MCF 10A (cell line): ENCODE measurements around the gene KMT2D. TPM values are rescaled to one million over a fixed set of nuclear protein-coding genes. Genes with fewer than 3 reads are reported as not detected.

Experiments
- BruUV-seq: library from RNA; stranded (reverse); fragments of 400-500 nt; replicated peaks from 2 replicates; lab custom pipeline; 2021; lab: Mats Ljungman, UMichigan
- CTCF ChIA-PET: fragments of 300-600 bp; sonication (Branson Sonifier 250); formaldehyde crosslinking; extraction: SDS; loops from one replicate; lab custom pipeline; 2021; ENCODE audit warnings: antibody characterized with exemption, inconsistent platforms; lab: Yijun Ruan, JAX
- POLR2A ChIA-PET: fragments of 300-600, 350-650 bp; sonication (Branson Sonifier 250); formaldehyde crosslinking; extraction: SDS; loops from one replicate; lab custom pipeline; 2020; ENCODE audit warnings: antibody characterized with exemption, inconsistent platforms; lab: Yijun Ruan, JAX
- DNase-seq: peaks from one replicate; pipeline ENCODE4 v3.0.0-alpha.2; 2018; ENCODE audit not compliant: unreplicated experiment
- H3K27ac Mint-ChIP-seq: one replicate; pipeline ENCODE4 v1.8.0; 2022; ENCODE audit warnings: mild to moderate bottlenecking, low read depth, mixed read lengths; ENCODE audit not compliant: unreplicated experiment
- H3K27me3 Mint-ChIP-seq: one replicate; pipeline ENCODE4 v1.8.0; 2022; ENCODE audit warnings: mixed read lengths; ENCODE audit not compliant: insufficient read depth, unreplicated experiment
- H3K36me3 Mint-ChIP-seq: one replicate; pipeline ENCODE4 v1.8.0; 2022; ENCODE audit warnings: mild to moderate bottlenecking, moderate library complexity, mixed read lengths; ENCODE audit not compliant: insufficient read depth, unreplicated experiment
- H3K4me1 Mint-ChIP-seq: one replicate; pipeline ENCODE4 v1.8.0; 2022; ENCODE audit warnings: mixed read lengths; ENCODE audit not compliant: insufficient read depth, unreplicated experiment
- H3K4me3 Mint-ChIP-seq: one replicate; pipeline ENCODE4 v1.8.0; 2022; ENCODE audit warnings: mild to moderate bottlenecking, moderate library complexity, mixed read lengths; ENCODE audit not compliant: unreplicated experiment
- H3K9me3 Mint-ChIP-seq: one replicate; pipeline ENCODE4 v1.8.0; 2022; ENCODE audit warnings: mixed read lengths; ENCODE audit not compliant: unreplicated experiment
- CTCF ChIP-seq: fragments of 200-600 bp; IDR thresholded peaks from one replicate; pipeline ENCODE4 v1.8.0; 2022; ENCODE audit warnings: antibody characterized with exemption, mild to moderate bottlenecking; ENCODE audit not compliant: unreplicated experiment
- intact Hi-C: fragments of 100-400 bp; cut with micrococcal nuclease; formaldehyde crosslinking; loops from 2 replicates; pipeline ENCODE4 v1.14.1; 2022
- total RNA-seq: library from RNA; stranded (reverse); gene quantifications from 2 replicates; pipeline ENCODE4 v1.2.3, GENCODE V29; 2022

The KMT2D gene
- total RNA-seq, 1 experiment from 2014 or later, result 76.9 TPM

GRCh38 chr12:49020441-49020840, 40.2 kb downstream of the KMT2D start:
- no peaks in the 10 kb centered on the region for H3K9me3 Mint-ChIP-seq
- peaks cover 15% of the 10 kb centered on the region for H3K4me1 Mint-ChIP-seq
- no peak overlapping the region for H3K27ac Mint-ChIP-seq
- TF ChIP-seq CTCF, result no peak
- intact Hi-C loops, result no loop called here
- BruUV-seq, result no TSS peak
- peaks cover 56% of the 10 kb centered on the region for H3K36me3 Mint-ChIP-seq
- no peaks in the 10 kb centered on the region for H3K27me3 Mint-ChIP-seq
- H3K4me3 Mint-ChIP-seq, result no peak overlapping the region
- POLR2A ChIA-PET, result interaction anchor here (1.0 to 1.5 kb wide), 2 partner anchors 14 to 111 kb away, joined by 3 to 7 read pairs; partner anchors contain the start of gene TUBA1B
- CTCF ChIA-PET, result interaction anchor here (0.6 kb wide), 1 partner anchor 1276 kb away, joined by 4 read pairs; no protein-coding TSS in a partner anchor
- DNase-seq, result no peak

- BruUV-seq, result no TSS peak
- intact Hi-C loops, result no loop called here
- Mint-ChIP-seq H3K27ac (peak overlapping the region; percentile 99), H3K4me3 (peak overlapping the region; percentile 88), H3K9me3 (no peaks in the 10 kb centered on the region), H3K36me3 (peaks cover 54% of the 10 kb centered on the region), H3K4me1 (peaks cover 15% of the 10 kb centered on the region), H3K27me3 (no peaks in the 10 kb centered on the region)
- POLR2A ChIA-PET, result interaction anchor here (0.6 to 1.5 kb wide), 3 partner anchors 10 to 142 kb away, joined by 3 to 8 read pairs (median 7); partner anchors contain the start of gene TUBA1B
- peak; percentile 41 for DNase-seq
- CTCF ChIA-PET, result interaction anchor here (0.5 to 0.6 kb wide), 4 partner anchors 33 to 1275 kb away, joined by 3 to 4 read pairs (median 3); no protein-coding TSS in a partner anchor
- TF ChIP-seq CTCF, result no peak
Observed at GRCh38 chr12:49019443-49020324, 40.9 kb downstream of the KMT2D start.

- TF ChIP-seq CTCF, result no peak
- Mint-ChIP-seq H3K9me3 (no peaks in the 10 kb centered on the region), H3K27me3 (no peaks in the 10 kb centered on the region), H3K4me1 (peaks cover 15% of the 10 kb centered on the region), H3K4me3 (peak overlapping the region; percentile 88), H3K27ac (peak overlapping the region; percentile 99), H3K36me3 (peaks cover 48% of the 10 kb centered on the region)
- CTCF ChIA-PET, result interaction anchor here (0.6 kb wide), 1 partner anchor 811 kb away, joined by 3 read pairs; no protein-coding TSS in a partner anchor
- intact Hi-C loops, result no loop called here
- TSS peak; percentile 96 for BruUV-seq
- no peak for DNase-seq
- POLR2A ChIA-PET, result interaction anchor here (0.6 to 1.0 kb wide), 2 partner anchors 11 to 142 kb away, joined by 3 to 8 read pairs; no protein-coding TSS in a partner anchor
Observed at GRCh38 chr12:49019120-49019430, 41.5 kb downstream of the KMT2D start.
